Measurements from ENCODE around the gene COX20. TPM values are rescaled to one million over a fixed set of nuclear protein-coding genes. Genes with fewer than 3 reads are reported as not detected.

COX20 gene
- total and polyA plus RNA-seq, 11 donors = 43.5 to 122 (median 59.8) TPM

GRCh38 chr1:244846653-244847052, 11.2 kb downstream of the COX20 start:
- intact Hi-C loops (cut with DNase I) = no loop called here

GRCh38 chr1:244849189-244849866, 13.9 kb downstream of the COX20 start:
- TF ChIP-seq POLR2A (IDR thresholded peaks at IDR 0.05) (no peak), CTCF (IDR thresholded peaks at IDR 0.05) (no peak)
- Histone ChIP-seq H3K27ac (peak overlapping the region in 2 of 12 donors; percentile 3 to 27), H3K4me3 (no peak overlapping the region), H3K36me3 (peaks cover 0 to 100% (median 95%) of the 10 kb centered on the region in 9 donors), H3K4me1 (peaks cover 0 to 40% (median 7%) of the 10 kb centered on the region in 12 donors), H3K9me3 (no peaks in the 10 kb centered on the region), H3K27me3 (no peaks in the 10 kb centered on the region)
- WGBS, 4 donors = 48 to 58% (median 54%) methylated on average over 1 of the region's 1 CpG
- DNase-seq = no peak
- no peak for ATAC-seq
- intact Hi-C loops (cut with DNase I) = no loop called here

More at GRCh38 chr1:244846653-244847052, 11.2 kb downstream of the COX20 start:
- Histone ChIP-seq H3K27me3 (no peaks in the 10 kb centered on the region), H3K4me3 (no peak overlapping the region), H3K4me1 (peaks cover 0 to 25% (median 11%) of the 10 kb centered on the region in 12 donors), H3K27ac (no peak overlapping the region), H3K36me3 (peaks cover 0 to 100% (median 95%) of the 10 kb centered on the region in 9 donors), H3K9me3 (no peaks in the 10 kb centered on the region)
- WGBS, 4 donors = 93 to 95% (median 94%) methylated on average over 6 of the region's 6 CpGs
- ATAC-seq (no peak), DNase-seq (no peak)
- TF ChIP-seq POLR2A (IDR thresholded peaks at IDR 0.05) (no peak), CTCF (IDR thresholded peaks at IDR 0.05) (no peak)

- intact Hi-C loops (cut with DNase I) = no loop called here
- ATAC-seq (no peak), DNase-seq (no peak)
- Histone ChIP-seq H3K4me3 (no peak overlapping the region), H3K4me1 (peaks cover 0 to 49% (median 8%) of the 10 kb centered on the region in 12 donors), H3K27me3 (no peaks in the 10 kb centered on the region), H3K36me3 (peaks cover 0 to 100% (median 95%) of the 10 kb centered on the region in 9 donors), H3K27ac (peak overlapping the region in 2 of 12 donors; percentile 3 to 27), H3K9me3 (no peaks in the 10 kb centered on the region)
- TF ChIP-seq POLR2A (IDR thresholded peaks at IDR 0.05) = no peak
- TF ChIP-seq CTCF (IDR thresholded peaks at IDR 0.05) = no peak
- WGBS, 4 donors = 72 to 85% (median 81%) methylated on average over 3 of the region's 3 CpGs
Measured at GRCh38 chr1:244850099-244850852, 14.8 kb downstream of the COX20 start.

GRCh38 chr1:244850896-244851295, 15.4 kb downstream of the COX20 start:
- no peak for ATAC-seq
- DNase-seq = no peak
- Histone ChIP-seq H3K27me3 (no peaks in the 10 kb centered on the region), H3K27ac (no peak overlapping the region), H3K36me3 (peaks cover 0 to 100% (median 95%) of the 10 kb centered on the region in 9 donors), H3K9me3 (no peaks in the 10 kb centered on the region), H3K4me1 (peaks cover 0 to 54% (median 9%) of the 10 kb centered on the region in 12 donors), H3K4me3 (no peak overlapping the region)
- TF ChIP-seq CTCF (IDR thresholded peaks at IDR 0.05) (no peak), POLR2A (IDR thresholded peaks at IDR 0.05) (no peak)
- WGBS, 4 donors = 98 to 100% (median 99%) methylated on average over 2 of the region's 2 CpGs
- intact Hi-C loops (cut with DNase I) = no loop called here
